SKM-1 (cell line): ENCODE measurements around the gene DOCK3.
"Not testable (repeated sequence)": the region's sequence is repeated elsewhere in the genome, so short reads cannot be mapped to it uniquely, and the experiment has no call there.

Experiments used
- DNase-seq: peaks from one replicate; lab custom pipeline; 2025; ENCODE audit not compliant: unreplicated experiment; lab: John Stamatoyannopoulos, UW

The DOCK3 gene

DNA sequence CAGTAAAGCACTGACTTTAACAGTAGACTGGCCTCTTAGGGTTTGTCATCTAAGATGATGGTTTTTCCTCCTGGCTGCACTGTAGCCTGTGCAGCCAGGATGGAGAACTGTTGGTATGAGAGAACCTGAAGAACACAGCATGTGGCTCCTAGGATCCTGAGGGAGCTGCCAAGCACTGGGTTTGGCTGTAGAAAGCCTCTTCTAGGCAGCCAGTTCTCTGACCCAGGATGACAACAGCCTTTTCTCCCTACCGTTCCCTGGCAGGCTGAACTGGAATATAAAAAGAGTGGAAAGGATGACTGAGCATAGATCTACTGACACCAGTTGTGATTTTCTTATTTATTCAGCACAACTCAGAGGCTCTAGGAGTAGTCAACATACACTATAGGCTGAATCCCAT lies 676.0 kb downstream of the DOCK3 start:
- no peak for DNase-seq

DNA sequence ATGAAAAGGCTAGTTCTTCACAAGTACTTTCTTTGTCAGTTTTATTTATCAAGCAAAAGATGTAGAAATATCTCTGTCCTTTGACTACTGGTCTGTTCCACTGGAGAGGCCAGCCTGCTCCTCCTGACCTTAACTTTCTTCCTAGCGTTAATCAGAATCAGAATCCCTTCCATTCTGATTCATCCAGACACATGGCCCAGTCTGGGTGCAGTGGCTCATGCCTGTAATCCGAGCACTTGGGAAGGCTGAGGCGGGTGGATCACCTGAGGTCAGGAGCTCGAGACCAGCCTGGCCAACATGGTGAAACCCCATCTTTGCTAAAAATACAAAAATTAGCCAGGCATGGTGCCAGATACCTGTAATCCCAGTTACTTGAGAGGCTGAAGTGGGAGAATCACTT lies 678.4 kb downstream of the DOCK3 start:
- DNase-seq: no peak

DNA sequence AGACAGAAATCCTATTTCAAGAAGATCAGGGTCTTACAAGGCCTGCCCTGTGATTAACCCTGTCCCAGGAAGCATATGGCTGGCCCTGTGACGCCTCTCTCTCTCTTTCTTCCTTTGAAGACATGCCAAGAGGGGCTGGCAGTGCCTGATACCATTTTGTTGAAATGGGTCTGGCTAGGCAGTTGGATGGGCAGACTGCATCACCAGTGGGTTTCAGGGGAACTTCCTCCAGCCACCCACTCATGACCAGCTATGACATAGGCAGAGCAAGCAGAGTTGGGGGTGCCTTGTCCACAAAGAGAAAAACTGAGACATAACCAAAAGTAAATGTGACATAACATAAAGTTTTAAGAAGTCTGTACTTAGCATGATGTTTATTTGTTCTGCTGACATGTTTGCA lies 679.0 kb downstream of the DOCK3 start:
- no peak for DNase-seq

DNA sequence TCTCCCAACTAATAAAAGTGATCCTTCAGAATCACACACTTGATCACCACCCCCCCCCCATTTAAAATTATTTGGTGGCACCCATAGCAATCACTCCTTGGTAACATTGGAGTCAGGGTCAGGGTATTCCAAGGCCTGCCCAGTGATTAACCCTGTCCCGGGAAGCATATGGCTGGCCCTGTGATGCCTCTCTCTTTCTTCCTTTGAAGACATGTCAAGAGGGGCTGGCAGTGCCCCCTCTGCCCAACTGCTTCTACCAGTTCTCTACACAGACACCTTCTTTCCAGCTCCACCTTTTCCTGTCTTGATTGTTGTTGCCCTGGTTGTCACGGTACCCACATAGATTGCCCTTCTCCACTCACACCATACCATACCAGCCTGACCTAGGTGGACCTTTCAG lies 679.4 kb downstream of the DOCK3 start:
- no peak for DNase-seq

DNA sequence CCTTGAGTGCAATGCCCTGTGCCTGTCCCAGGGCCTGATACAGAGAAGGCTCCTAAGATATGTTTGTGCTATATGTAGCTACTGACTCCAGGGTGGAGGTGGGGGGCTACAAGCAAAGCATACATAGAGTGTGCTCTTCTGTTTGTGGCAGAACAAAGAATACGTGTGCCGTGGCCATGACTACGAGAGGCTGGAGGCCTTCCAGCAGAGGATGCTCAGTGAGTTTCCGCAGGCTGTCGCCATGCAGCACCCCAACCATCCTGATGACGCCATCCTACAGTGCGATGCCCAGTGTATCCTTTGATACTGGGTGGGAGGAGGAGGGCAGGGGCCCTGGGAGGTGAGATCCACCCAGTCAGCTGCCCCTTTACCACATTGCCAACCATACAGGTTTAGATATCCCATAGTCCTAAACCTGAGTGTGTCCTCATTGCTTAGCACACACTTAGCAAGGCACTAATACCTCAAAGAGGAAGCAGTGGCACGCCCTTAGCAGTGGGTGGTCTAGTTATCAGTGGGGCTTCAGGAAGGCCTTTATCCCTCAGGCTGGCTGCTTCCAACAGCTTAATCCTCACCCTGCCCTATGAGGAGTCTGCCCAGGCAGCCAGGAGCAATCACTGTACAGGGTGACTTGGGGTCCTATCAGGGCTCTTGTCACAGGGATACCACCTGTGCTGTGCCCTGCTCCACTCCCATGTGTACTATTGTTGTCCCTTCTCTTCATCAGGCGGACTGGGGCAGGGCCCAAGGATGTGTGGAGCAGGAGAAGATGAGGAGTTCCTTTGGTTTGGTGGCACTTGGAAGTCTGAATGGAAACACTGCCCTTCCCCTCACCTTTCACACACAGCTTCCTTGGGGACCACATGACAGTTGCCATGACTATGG lies 680.2 kb downstream of the DOCK3 start:
- DNase-seq: no peak

DNA sequence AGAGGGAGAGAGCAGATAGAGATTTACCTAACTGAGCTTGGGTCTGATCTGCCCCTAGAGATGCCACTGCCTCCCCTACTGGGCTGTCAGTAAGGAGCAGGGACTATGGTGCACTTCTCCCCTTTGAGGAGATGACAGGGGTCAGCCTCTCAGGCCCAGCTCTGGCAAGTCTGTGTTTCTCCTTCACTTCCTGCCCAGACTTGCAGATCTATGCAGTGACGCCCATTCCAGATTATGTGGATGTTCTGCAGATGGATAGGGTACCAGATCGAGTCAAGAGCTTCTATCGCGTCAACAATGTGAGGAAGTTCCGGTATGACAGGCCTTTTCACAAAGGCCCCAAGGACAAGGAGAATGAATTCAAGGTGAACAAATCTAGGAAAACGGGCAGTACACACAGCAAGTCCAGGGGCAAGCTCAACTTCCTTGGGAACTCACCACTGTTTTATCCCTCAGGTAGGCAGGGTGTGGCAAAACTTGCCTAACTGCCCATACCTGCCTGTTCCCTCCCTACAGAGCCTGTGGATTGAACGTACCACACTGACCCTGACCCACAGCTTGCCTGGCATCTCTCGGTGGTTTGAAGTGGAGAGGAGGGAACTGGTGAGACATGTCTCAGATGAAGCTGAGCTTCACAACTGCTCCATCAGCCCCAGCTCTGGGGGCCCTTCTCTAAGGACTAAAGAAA lies 681.3 kb downstream of the DOCK3 start:
- DNase-seq: no peak

DNA sequence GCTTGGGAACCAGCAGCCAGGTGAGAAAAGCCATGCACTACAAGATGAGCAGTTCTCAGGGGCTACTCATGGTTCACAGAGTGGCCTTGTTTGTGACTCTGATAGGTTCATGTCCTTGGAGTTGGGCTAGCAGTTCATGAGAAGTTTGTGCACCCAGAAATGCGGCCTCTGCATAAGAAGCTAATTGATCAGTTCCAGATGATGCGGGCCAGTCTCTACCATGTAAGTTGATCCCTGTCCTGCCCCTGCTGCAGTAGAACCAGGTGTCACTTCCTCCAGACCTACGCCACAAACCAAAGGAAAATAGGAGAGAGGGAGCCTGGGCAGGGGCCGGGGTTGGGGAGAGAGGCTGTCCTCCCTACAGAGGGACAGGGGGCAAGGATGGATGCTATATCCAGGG lies 683.1 kb downstream of the DOCK3 start:
- DNase-seq: no peak

DNA sequence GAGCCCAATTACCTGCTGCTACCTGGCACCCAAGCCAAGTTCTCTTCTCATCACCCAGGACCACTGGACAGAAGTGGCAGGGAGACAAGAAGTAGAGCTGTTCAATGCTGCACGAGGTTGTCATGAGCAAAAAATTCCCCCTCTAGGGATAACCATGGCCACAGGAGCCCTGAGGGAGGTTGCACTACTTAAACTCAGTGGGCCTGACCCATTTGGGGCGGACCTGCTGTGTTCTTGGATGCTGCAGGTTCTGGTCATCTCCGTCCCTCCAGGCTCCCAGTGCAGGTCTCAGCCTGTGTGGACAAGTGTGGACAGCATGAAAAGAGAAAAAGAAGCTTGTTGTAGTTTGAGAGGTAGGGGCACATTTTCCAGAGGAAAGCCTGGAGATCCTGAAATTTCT lies 684.3 kb downstream of the DOCK3 start:
- no peak for DNase-seq

DNA sequence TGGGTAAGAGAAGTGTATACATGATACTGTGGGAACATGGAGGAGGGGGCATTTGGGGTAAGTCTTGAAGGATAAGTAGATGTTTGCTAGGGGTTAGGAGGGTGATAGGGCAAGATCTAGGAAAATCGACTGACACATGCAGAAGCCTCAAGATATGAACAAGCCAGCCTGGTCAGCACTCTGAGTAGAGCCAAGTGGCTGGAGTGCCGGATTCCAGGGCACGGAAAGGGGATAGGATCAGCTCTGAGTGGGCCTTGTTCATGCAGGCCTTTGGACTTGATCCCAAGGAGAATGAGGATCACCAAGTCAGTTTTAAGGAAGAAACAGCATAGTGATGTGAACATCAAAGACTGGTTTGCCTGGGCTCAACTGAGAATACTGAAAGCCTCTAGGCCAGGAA lies 686.1 kb downstream of the DOCK3 start:
- DNase-seq: no peak

DNA sequence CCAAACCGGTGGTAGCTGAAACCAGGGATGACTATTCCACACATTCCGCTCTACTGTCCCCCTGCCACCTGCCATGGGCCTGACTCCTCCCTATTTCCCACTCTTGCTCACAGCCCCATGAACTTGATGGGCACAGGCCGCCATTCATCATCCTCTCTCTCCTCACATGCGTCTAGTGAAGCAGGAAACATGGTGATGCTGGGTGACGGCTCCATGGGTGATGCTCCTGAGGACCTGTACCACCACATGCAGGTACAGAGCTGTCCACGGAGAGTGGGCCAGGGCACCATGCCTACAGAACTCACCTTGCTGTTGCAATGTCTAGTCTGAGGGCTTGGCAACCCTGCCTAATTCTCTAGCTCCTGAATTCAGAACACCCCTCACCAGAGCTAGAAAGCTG lies 687.0 kb downstream of the DOCK3 start:
- no peak for DNase-seq

DNA sequence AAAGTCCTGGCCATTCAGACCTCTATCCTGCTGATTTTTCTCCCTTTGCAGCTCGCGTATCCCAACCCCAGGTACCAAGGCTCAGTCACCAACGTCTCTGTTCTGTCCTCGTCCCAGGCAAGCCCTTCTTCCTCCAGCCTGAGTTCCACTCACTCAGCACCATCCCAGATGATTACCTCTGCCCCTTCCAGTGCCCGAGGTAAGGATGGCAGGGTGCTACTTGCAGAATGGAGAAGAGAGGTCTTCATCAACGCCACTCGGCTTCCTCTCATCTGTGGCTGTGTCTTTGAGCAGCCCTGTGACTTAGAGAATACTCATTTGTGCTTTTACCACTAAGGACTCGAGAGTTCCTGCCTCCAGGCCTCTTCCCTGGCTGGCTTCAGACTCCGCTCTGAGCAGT lies 687.7 kb downstream of the DOCK3 start:
- no peak for DNase-seq

DNA sequence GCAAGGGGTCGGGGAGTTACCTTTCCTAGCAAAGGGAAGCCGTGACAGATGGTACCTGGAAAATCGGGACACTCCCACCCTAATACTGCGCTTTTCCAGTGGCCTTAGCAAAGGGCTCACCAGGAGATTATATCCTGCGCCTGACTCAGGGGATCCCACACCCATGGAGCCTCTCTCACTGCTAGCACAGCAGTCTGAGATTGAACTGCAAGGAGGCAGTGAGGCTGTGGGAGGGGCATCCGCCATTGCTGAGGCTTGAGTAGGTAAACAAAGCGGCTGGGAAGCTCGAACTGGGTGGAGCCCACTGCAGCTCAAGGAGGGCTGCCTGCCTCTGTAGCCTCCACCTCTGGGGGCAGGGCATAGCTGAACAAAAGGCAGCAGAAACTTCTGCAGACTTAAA lies 693.5 kb downstream of the DOCK3 start:
- not testable (repeated sequence) for DNase-seq

DNA sequence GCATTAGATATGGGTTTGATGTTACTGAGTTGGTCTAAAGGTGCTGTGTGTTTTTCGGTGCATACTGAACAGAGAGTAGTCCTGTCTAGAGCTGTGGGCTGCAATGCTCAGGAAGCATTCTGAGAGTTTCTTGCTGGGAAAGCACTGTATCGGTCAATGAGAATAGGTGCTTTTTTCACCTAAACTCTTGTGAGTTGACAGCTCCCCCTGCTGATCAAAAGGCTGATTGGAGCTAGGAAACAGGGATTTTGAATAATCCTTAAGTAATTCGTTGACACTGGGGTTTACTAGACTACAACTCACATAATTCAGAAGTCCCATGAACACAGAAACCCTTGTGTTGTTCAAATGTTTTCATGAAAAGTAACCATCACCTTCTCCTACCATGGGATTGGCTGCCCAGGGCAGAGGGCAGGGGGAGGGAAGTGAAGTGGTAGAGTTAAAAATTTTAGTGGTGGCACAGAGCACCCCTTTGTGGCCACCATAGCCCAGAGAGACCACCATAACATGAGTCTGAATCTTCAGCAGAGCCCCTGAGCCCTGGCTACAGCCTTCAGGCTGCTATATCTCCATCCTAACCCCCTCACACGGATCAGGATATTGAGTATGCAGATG lies 697.3 kb downstream of the DOCK3 start:
- DNase-seq: no peak

DNA sequence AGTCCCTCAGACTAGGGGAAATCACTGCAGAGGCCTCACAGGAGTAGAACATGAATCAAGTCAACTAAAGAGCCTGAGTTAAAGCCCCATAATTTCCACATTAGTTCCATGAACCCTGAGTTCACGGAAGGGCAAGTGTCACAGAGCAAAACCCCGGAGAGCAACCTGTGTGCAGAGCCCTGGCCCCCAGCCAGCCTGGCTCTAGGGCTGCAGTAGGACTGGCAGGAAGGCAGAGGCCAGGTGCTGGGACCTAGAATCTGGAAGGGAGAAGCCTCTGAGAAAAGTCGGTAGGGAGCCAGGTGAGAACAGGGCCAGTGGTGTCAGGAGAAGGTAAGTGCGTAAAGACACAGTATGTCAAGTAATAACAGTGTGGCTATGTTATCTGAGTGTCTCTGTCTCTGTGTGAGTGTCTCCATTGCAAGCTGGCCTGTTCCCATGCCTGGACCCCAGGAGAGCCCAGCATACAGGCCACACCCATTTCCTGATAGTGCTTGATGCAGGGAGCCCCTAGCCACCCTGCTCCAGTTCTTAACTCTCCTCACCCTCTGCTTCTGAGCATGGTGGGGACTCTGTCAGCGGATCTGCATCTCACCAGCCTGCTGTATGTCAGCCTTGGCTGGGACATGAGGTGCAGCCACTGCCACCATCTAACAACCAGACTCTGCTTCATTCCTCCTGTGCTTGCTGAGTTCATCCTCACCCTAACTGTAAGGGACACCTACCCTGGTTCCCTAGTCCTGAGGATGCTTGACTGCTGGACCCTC lies 699.1 kb downstream of the DOCK3 start:
- DNase-seq: no peak

DNA sequence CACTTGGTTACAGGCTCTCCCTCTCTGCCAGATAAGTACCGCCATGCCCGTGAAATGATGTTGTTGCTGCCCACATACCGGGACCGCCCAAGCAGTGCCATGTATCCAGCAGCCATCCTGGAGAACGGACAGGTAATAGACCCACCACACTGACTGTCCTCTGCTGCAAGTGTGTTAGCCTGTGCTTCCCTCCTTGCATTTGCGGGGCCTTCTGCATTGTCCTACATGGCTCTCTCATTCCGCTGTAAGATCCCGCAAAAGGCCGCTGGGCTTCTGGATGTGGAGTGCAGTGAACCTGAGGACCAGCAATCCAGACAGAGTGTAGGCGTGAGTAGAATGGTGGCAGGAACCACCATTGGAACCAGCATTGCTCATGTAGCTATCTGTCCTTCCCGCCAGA lies 699.7 kb downstream of the DOCK3 start:
- DNase-seq: no peak

DNA sequence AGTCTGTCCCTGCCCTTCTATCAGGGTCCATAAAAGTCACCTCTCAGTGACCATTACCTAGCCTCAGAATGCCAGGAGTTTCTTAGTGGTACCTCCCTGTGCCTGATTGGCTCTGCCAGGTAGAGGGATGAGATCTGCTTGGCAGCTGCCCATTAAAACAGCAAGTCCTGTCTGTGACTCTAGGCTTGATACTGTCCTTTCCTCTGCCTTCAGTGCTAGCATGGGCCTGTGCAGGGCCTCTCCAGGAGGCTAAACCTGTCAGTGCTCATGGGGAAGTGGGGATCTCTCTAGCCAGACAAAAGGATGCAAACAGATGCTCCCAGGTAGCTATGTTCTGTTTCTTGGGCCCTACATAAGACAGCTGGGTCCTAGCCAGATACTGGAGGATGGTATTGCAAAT lies 700.4 kb downstream of the DOCK3 start:
- DNase-seq: no peak

DNA sequence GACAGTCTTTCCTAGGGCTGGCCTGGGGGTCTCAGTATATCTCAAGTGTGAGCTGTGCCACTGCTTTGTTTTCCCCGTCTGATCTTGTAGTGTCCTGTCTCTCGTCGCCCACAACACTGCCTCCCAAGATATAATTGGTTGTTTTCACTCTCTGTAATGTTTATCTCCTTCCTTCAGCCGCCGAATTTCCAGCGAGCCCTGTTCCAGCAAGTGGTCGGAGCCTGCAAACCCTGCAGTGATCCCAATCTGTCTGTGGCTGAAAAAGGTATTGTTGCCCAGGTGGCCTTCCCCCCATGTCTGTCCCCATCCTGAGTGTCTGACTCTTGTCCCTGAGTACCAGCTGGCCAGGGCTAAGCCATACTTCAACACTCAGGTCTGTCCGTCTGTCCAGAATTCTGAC lies 700.8 kb downstream of the DOCK3 start:
- no peak for DNase-seq

DNA sequence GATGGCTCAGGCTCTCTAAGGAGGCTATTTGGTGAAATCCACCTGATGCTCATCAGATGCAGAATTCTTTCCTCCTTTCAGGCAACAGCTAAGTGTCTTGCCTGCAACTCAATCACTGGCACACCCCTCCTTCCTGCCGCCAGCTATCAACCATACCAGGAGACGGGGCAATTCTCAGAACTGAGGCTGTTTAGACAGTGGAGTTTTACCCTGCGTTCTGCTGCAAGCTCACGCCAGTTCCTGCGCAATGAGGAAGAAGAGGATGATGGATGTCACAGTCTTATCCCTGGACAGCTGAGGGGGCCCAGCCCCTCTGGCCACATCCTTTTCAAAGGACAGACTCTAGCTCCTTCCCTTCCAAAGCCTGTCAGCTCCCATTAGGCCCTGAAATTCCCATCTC lies 703.3 kb downstream of the DOCK3 start:
- DNase-seq: no peak

DNA sequence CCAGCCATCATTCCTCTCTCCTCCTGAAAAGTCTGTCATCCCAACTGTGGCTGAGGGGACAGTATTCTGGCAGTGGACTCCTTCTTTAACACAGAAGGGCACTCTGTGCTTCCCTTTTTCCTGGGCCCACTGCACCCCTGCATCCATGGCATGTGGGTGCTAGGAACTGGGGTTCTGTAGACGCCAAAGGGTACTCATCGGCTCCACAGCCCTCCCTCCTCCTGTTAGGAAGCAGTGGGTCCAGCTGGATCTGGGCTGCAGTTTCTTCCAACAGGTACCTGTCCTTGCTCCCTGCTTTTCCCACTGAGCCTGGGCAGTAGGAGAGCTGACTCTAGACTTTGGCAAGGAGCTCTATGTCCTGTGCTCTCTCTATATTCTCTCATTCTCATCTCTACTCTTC lies 704.0 kb downstream of the DOCK3 start:
- DNase-seq: no peak

DNA sequence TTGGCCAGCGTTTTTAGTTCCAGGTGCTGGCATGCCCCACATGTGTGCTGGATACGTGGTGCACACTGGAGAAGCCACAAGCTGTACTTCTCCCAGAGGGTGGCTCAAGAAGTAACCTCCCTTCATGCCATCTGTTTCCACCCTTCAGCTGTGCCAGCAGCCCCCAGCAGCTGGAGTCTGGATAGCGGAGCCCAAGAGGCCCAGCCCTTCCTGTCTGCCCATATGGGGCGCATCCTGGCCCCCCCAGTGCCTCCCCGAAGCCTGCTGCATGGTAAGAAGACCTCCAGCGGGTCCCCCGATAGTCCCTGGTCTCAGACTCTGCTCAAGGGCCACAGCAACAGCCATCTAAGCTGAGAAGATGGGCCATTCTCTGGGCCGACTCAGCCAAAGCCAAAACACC lies 704.6 kb downstream of the DOCK3 start:
- no peak for DNase-seq

DNA sequence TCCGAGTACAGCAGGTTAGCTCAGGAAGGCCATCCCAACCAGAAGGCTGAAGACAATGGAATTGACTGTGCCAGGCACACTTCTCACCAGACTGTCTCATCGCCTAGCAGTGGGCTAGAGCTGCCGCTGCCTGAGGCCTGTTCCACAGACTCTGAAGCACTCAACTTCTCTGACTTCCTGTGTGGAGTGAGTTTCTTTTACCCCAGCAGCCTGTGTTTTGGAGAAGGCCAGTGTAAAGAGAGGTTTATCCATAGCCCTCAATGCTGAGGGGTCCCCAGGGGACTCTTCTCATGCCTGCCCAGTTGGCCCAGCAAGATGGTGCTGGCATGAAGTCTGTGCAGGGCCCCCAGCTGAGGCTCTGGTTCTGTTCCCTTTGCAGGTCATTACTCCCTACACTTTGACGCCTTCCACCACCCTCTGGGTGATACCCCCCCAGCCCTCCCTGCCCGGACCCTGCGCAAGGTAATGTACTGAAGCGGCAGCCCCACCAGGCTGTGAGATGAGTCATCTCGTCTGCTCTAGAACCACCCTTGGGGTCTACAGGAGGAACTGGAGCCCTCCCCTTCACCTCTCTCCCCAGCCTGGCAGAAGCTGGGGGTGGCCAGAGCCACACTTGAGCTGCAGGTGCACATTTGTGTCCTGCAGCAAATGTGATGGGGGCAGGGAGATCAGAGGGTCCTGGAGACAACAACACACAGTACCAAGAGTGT lies 705.2 kb downstream of the DOCK3 start:
- no peak for DNase-seq
